ENCODE measurements around the gene CEP128. TPM values are rescaled to one million over a fixed set of nuclear protein-coding genes. Genes with fewer than 3 reads are reported as not detected.

The CEP128 gene
- total RNA-seq, 2 experiments from 2014 or later, result 12.3 to 13.0 TPM

GRCh38 chr14:80493620-80494019 is 447.9 kb downstream of the CEP128 start:
- CTCF ChIA-PET, result no interaction called here
- DNase-seq (no peak), ATAC-seq (ENCODE audit: poor library complexity) (no peak)
- Mint-ChIP-seq H3K4me1 (ENCODE audit: low read depth) (peaks cover 9% of the 10 kb centered on the region), H3K9me3 (no peaks in the 10 kb centered on the region), H3K36me3 (ENCODE audit: low read depth) (no peaks in the 10 kb centered on the region), H3K27ac (no peak overlapping the region), H3K27me3 (no peaks in the 10 kb centered on the region), H3K4me3 (no peak overlapping the region)
- Histone ChIP-seq H3K4me3 (ENCODE audit: low read length) (no peak overlapping the region), H3K27ac (ENCODE audit: low read depth in 1 of 2, low read length in 2 of 2) (no peak overlapping the region), H3K27me3 (ENCODE audit: control insufficient read depth in 1 of 2, insufficient read depth in 2 of 2, low read length in 2 of 2) (no peaks in the 10 kb centered on the region), H3K9me3 (ENCODE audit: control insufficient read depth in 1 of 2, insufficient read depth in 1 of 2, low read length in 2 of 2) (no peaks in the 10 kb centered on the region), H3K4me1 (ENCODE audit: insufficient read depth, low read length) (no peaks in the 10 kb centered on the region), H3K36me3 (ENCODE audit: insufficient read depth, low read length) (no peaks in the 10 kb centered on the region)
- POLR2A ChIA-PET, result no interaction called here
- intact Hi-C loops (cut with DNase I, micrococcal nuclease), result no loop called here
- no peak for TF ChIP-seq CTCF (IDR thresholded peaks at IDR 0.05)

- Mint-ChIP-seq H3K4me1 (ENCODE audit: low read depth) (peaks cover 9% of the 10 kb centered on the region), H3K27me3 (no peaks in the 10 kb centered on the region), H3K4me3 (no peak overlapping the region), H3K27ac (no peak overlapping the region), H3K36me3 (ENCODE audit: low read depth) (no peaks in the 10 kb centered on the region), H3K9me3 (no peaks in the 10 kb centered on the region)
- no peaks in the 10 kb centered on the region for H3K27me3 ChIP-seq (ENCODE audit: control insufficient read depth in 1 of 2, insufficient read depth in 2 of 2, low read length in 2 of 2)
- ChIA-PET POLR2A (no interaction called here), CTCF (no interaction called here)
- no peak overlapping the region for H3K27ac ChIP-seq (ENCODE audit: low read depth in 1 of 2, low read length in 2 of 2)
- H3K36me3 ChIP-seq (ENCODE audit: insufficient read depth, low read length), result no peaks in the 10 kb centered on the region
- no peak for TF ChIP-seq CTCF (IDR thresholded peaks at IDR 0.05)
- no peaks in the 10 kb centered on the region for H3K4me1 ChIP-seq (ENCODE audit: insufficient read depth, low read length)
- DNase-seq (no peak), ATAC-seq (ENCODE audit: poor library complexity) (no peak)
- intact Hi-C loops (cut with DNase I, micrococcal nuclease), result no loop called here
- H3K9me3 ChIP-seq (ENCODE audit: control insufficient read depth in 1 of 2, insufficient read depth in 1 of 2, low read length in 2 of 2), result no peaks in the 10 kb centered on the region
- H3K4me3 ChIP-seq (ENCODE audit: low read length), result no peak overlapping the region
Measured at GRCh38 chr14:80491650-80492049, 449.9 kb downstream of the CEP128 start.

DNA sequence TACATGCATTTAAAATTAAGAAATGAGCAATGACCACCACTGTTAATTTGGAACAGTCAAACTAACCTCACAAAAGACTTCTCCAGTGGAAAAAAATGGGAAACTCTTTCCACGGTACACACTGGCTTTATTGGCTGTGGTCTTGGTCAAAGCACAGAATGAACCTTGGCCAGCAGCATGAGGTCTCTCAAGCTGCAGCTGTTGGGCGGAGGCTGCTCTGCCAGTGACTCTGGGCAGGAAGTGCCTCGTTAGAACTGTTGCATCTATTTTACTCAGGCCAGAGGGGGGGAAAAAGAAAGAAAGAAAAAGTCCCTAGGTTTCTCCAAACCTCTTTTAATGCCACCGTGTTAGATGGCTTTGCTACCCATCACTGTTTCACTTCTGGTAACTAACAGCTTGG is 450.4 kb downstream of the CEP128 start:
- no peak for ATAC-seq (ENCODE audit: poor library complexity)
- H3K4me3 Mint-ChIP-seq, result no peak overlapping the region
- TF ChIP-seq CTCF (IDR thresholded peaks at IDR 0.05), result no peak
- intact Hi-C loops (cut with DNase I, micrococcal nuclease), result no loop called here
- Histone ChIP-seq H3K36me3 (ENCODE audit: insufficient read depth, low read length) (no peaks in the 10 kb centered on the region), H3K4me1 (ENCODE audit: insufficient read depth, low read length) (no peaks in the 10 kb centered on the region), H3K27me3 (ENCODE audit: control insufficient read depth in 1 of 2, insufficient read depth in 2 of 2, low read length in 2 of 2) (no peaks in the 10 kb centered on the region), H3K9me3 (ENCODE audit: control insufficient read depth in 1 of 2, insufficient read depth in 1 of 2, low read length in 2 of 2) (no peaks in the 10 kb centered on the region), H3K4me3 (ENCODE audit: low read length) (no peak overlapping the region), H3K27ac (ENCODE audit: low read depth in 1 of 2, low read length in 2 of 2) (no peak overlapping the region)
- no peaks in the 10 kb centered on the region for H3K27me3 Mint-ChIP-seq
- H3K4me1 Mint-ChIP-seq (ENCODE audit: low read depth), result peaks cover 9% of the 10 kb centered on the region
- no peak overlapping the region for H3K27ac Mint-ChIP-seq
- POLR2A ChIA-PET, result no interaction called here
- CTCF ChIA-PET, result no interaction called here
- no peaks in the 10 kb centered on the region for H3K36me3 Mint-ChIP-seq (ENCODE audit: low read depth)
- no peaks in the 10 kb centered on the region for H3K9me3 Mint-ChIP-seq
- no peak for DNase-seq
